SK-N-SH (cell line): ENCODE measurements around the gene NR1H4.

Experiments used
- CHD2 ChIP-seq: fragments of 150-350 bp; IDR thresholded peaks from 2 replicates; pipeline ENCODE4 v1.6.1; 2018; ENCODE audit warnings: low read length; ENCODE audit not compliant: partially characterized antibody
- EP300 ChIP-seq, 2 experiments: IDR thresholded peaks; 2 replicates each; pipeline versions ENCODE4 v1.4.0 to v1.6.1; 2012; ENCODE audit warnings: borderline replicate concordance in 1 of 2, low read depth in 1 of 2, low read length in 1 of 2
- EZH2phosphoT487 ChIP-seq: fragments of 200-600 bp; sonication (generic); IDR thresholded peaks from 2 replicates; pipeline ENCODE4 v1.6.1; 2017; ENCODE audit warnings: low read depth, mixed run types, mild to moderate bottlenecking, antibody characterized with exemption, moderate library complexity, borderline replicate concordance
- FOSL2 ChIP-seq: IDR thresholded peaks from 2 replicates; pipeline ENCODE4 v1.4.0; 2012; ENCODE audit warnings: low read depth, mild to moderate bottlenecking, moderate library complexity, borderline replicate concordance
- GABPA ChIP-seq: IDR thresholded peaks from 2 replicates; pipeline ENCODE4 v1.4.0; 2012; ENCODE audit warnings: low read depth, mild to moderate bottlenecking
- JUND ChIP-seq: IDR thresholded peaks from 2 replicates; pipeline ENCODE4 v1.4.0; 2012
- MXI1 ChIP-seq: IDR thresholded peaks from 2 replicates; pipeline ENCODE4 v1.6.1; 2012; ENCODE audit warnings: mild to moderate bottlenecking, low read depth, low read length, improper control_type of control experiment
- NFIC ChIP-seq: IDR thresholded peaks from 2 replicates; pipeline ENCODE4 v1.4.0; 2012; ENCODE audit warnings: borderline replicate concordance
- POLR2AphosphoS5 ChIP-seq: IDR thresholded peaks from 2 replicates; pipeline ENCODE4 v1.6.1; 2012; ENCODE audit warnings: low read depth, low read length
- RAD21 ChIP-seq: IDR thresholded peaks from 2 replicates; pipeline ENCODE4 v1.6.1; 2012; ENCODE audit warnings: mild to moderate bottlenecking, low read length
- SMC3 ChIP-seq: IDR thresholded peaks from 2 replicates; pipeline ENCODE4 v1.6.1; 2012; ENCODE audit warnings: low read depth, low read length, improper control_type of control experiment
- TAF1 ChIP-seq: IDR thresholded peaks from 2 replicates; pipeline ENCODE4 v1.6.1; 2012; ENCODE audit warnings: low read depth, mild to moderate bottlenecking, low read length, moderate library complexity, borderline replicate concordance
- TF ChIP-seq, protein P1 (sequence below): fragments of 200-600 bp; sonication (generic); IDR thresholded peaks from 2 replicates; pipeline ENCODE4 v1.6.1; 2017; ENCODE audit warnings: antibody characterized with exemption, mild to moderate bottlenecking, moderate library complexity
- TF ChIP-seq, protein P2 (sequence below): IDR thresholded peaks from 2 replicates; pipeline ENCODE4 v1.4.0; 2012; ENCODE audit warnings: low read depth

DNA sequence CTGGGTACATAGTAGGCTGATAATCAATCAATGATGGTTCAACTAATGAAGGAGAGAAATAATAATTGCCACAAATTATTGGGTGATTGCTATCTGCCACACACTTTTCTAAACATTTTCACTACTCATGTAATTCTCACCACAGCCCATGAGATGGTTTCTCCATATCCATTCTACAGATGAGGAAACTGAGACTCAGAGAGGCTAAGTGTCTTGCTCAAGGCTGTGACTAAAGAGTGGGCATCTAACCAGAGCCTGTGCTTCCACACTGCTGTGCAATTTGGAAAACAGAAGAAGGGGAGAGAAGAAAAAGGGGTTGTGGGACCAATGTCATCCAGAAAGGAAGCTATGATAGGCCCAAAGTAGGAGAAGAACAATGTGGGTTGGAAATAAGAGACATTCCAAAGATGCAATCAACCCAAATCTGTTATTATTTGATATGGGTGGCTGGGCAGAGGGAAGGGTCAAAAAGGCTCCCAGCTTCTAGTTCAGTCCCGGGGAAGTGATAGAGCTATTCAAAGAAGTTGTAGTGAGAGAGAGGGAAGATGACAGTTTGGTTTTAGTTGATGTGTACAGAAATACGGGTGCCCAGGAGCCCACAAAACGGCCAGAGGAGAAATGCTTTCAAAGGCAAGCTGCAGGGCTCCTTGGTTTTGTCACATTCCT is 483 bp upstream of the NR1H4 start:
- TF ChIP-seq NFIC (no peak), TAF1 (no peak), EP300 (IDR thresholded peaks at IDR 0.05; ENCODE audit: borderline replicate concordance in 1 of 2, low read depth in 1 of 2, low read length in 1 of 2) (no peak), CHD2 (no peak), POLR2AphosphoS5 (no peak), EZH2phosphoT487 (no peak), JUND (no peak), RAD21 (no peak), MXI1 (no peak), GABPA (no peak), SMC3 (no peak), FOSL2 (no peak)
- TF ChIP-seq, protein P1, sequence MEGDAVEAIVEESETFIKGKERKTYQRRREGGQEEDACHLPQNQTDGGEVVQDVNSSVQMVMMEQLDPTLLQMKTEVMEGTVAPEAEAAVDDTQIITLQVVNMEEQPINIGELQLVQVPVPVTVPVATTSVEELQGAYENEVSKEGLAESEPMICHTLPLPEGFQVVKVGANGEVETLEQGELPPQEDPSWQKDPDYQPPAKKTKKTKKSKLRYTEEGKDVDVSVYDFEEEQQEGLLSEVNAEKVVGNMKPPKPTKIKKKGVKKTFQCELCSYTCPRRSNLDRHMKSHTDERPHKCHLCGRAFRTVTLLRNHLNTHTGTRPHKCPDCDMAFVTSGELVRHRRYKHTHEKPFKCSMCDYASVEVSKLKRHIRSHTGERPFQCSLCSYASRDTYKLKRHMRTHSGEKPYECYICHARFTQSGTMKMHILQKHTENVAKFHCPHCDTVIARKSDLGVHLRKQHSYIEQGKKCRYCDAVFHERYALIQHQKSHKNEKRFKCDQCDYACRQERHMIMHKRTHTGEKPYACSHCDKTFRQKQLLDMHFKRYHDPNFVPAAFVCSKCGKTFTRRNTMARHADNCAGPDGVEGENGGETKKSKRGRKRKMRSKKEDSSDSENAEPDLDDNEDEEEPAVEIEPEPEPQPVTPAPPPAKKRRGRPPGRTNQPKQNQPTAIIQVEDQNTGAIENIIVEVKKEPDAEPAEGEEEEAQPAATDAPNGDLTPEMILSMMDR = no peak
- TF ChIP-seq, protein P2, sequence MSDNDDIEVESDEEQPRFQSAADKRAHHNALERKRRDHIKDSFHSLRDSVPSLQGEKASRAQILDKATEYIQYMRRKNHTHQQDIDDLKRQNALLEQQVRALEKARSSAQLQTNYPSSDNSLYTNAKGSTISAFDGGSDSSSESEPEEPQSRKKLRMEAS = no peak
